HG03025 (cell line): ENCODE results near the gene ARHGEF28.

Experiments used
- ATAC-seq: cut with Tn5 transposase; IDR thresholded peaks from one replicate; pipeline ENCODE4 v1.9.1; 2021; ENCODE audit warnings: mild to moderate bottlenecking, moderate library complexity; ENCODE audit not compliant: unreplicated experiment, low FRiP score

ARHGEF28 gene

GRCh38 chr5:73770172-73771025, 144.4 kb downstream of the ARHGEF28 start:
- ATAC-seq: no peak

DNA sequence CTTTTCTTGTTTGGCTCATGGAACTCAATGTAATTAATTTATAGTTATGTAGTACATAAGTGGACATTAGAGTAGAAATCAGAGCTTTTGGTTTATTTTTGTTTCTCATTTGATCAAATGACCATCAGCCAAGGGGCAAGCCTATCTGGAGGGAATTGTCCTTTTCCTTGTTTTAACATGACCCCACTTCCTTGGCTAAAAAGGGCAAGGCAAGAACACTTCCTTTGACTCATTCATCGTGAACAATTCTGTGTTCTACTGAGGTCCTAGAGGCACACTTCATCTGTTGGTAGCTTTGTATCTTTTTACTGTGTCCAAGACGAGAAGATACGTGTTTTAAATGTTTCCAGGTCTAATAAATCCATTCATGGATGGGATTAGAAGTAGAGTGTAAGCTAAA, 148.9 kb downstream of the ARHGEF28 start:
- ATAC-seq: no peak

DNA sequence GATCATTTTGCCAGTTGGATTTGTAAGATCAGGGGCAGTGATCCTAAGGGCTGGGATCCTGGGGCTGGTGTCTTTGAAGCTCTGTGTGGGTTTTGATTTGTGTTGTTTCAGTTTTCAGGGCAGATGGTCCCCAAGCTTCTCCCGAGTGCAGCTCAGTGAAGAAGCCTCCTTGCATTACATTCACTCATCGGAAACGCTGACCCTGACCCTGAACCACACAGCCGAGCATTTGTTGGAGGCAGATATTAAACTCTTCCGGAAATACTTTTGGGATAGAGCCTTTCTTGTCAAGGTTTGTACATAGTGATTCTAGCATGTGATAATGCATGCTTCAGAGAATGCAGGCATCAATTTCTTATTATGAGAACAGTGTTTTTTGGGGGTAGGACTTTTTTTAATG, 150.4 kb downstream of the ARHGEF28 start:
- no peak for ATAC-seq

DNA sequence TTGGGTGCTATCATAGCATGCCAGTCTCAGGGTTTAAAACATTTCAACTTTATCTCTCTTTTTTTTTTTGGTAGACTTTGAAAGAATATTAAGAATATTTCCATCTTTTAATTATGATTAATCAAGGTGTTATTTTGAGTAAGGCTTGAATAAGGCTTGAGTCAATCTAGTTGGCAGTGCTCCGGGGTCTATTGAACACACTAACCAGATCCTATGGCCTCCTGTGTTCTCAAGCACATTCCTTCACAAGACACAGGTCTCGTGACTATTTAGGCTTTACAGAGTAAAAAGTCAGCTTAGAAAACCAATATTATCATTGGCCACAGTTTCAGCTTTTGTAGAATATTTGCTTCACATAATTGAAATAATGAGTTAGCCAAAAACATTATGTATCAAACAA, 151.2 kb downstream of the ARHGEF28 start:
- ATAC-seq: no peak

DNA sequence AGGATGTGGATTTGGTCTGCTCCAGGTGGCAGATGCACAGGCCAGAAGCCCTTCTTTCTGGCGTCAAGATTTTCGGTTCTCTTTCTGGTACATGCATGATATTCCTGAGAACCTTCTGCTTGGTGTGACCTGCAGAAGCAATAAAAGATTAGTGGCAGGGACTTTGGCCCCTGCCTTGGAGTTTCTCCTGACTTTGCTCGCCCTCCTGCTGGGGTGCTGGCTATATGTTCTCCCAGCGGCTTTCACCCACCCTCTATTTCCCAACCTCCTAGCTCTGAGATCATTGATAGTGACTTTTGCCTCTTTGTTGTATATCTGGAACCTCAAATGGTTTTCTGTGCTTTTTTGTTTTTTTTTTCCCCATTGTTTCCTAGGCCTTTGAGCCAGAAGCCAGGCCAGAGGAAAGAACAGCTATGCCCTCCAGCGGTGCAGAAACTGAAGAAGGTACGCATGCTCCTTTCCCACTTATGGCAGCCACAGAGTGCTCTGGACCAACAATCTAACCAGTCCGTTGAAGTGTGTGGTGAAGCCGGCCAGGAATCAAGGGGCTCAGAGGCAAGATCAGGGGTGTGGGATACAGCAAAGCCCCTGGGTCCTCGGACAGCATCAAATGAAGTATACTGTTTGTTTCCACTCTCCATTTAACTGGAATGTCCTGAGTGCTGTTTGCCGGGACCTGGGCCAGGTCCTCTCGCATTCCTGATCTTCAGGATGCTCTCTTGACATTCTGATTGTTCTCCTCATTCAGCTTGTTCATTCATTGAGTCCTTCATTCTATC, 154.5 kb downstream of the ARHGEF28 start:
- no peak for ATAC-seq

DNA sequence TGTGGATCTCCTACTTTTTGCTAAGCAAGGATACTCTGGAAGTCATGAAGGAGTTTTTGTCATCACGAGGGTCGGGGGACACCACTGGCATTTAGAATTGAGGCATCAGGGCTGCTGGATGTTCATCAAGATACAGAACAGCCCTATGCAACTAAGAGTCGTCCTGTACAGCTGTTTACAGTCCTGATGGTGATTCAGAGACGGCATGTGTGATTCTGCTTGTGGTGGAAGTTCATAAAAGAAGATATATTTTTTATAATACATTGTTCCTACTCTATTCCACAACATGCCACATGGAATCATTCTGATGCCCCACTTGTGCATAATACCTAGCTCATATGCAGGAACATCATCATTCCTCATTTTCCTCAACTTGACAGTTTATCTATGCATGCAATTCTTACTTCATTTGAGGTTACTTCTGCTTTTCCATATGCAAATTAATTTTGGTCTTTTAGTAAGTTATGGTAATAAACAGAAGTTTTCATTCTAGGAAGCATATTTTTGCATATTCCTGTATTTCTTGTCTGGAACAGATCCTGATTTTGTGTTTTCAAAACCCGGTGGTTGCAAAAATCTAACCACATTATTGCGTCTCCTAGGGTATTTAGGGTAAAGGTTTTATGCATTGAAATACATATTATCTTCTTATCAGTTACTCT, 155.2 kb downstream of the ARHGEF28 start:
- ATAC-seq: no peak

GRCh38 chr5:73783828-73784227, 157.8 kb downstream of the ARHGEF28 start:
- ATAC-seq: no peak

GRCh38 chr5:73786043-73786831, 160.2 kb downstream of the ARHGEF28 start:
- no peak for ATAC-seq

DNA sequence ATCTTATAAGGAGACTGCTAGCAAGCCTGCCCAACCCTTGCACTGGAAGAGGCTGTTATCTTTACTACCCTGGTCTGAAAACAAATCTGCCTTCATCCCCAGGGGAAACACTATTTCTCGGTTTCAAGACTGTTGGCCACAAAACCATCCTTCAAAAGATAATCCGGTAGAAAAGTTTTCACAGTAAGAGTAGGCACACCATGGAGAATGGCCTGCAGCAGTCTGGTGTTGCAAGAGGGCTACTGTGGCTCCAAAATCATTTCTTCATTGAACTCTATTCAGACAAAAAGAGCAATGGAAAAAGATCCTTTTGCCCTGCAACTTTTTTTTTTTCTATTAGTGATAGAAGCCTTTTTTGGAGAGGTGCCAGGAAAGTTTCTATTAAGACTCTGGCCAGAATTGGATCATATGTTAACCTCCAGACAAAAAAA, 163.9 kb downstream of the ARHGEF28 start:
- no peak for ATAC-seq

- ATAC-seq: no peak
These were observed 165.4 kb downstream of the ARHGEF28 start for GRCh38 chr5:73791389-73791788.

GRCh38 chr5:73792687-73793320, 166.8 kb downstream of the ARHGEF28 start:
- ATAC-seq: no peak

GRCh38 chr5:73793911-73794310, 167.9 kb downstream of the ARHGEF28 start:
- ATAC-seq: no peak

- no peak for ATAC-seq
These were observed 170.5 kb downstream of the ARHGEF28 start for GRCh38 chr5:73796164-73797131.

DNA sequence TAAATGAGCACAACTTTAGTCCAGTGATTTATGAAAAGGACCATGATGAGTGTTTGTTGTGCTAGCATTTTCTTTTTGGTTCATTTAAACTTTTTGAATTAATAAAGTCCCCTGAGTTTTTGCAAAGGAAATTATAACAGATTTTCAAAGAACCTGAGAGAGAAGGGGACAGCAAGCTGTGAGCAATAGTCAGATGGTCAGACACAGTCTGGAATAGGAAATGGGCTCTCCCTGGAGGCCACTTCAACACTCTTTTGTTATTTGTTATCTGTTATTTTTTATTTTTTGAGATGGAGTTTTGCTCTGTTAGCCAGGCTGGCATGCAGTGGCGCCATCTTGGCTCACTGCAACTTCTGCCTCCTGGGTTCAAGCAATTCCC, 171.1 kb downstream of the ARHGEF28 start:
- no peak for ATAC-seq

DNA sequence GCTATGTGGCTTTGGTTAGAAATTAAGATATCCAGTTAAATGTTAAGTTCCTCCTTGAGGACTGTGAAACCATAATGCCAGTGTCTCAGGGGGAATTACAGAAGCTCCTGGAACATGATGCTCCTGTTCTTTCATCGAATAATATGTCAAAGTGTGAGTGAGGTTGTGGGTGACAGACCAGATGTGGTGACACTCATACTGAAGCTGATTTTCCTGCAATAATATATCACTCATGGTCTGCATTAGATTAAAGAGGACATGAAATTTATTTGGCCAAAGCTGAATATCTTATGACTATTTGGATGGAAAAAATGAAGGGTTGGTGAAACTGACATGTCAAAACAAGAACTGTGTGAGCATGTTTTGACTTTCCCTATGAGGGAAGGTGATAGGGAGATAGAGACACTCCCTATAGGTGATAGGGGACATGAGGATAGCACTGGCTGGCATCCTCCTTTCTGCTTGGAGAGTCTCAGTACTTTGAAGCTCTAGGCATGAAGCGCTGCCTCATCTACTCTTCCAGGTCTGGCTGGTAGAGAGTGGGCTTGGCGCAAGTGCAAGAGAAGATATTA, 173.5 kb downstream of the ARHGEF28 start:
- no peak for ATAC-seq

- ATAC-seq: no peak
These were observed 175.7 kb downstream of the ARHGEF28 start for GRCh38 chr5:73801686-73802085.

GRCh38 chr5:73805449-73805848, 179.5 kb downstream of the ARHGEF28 start:
- ATAC-seq: no peak

DNA sequence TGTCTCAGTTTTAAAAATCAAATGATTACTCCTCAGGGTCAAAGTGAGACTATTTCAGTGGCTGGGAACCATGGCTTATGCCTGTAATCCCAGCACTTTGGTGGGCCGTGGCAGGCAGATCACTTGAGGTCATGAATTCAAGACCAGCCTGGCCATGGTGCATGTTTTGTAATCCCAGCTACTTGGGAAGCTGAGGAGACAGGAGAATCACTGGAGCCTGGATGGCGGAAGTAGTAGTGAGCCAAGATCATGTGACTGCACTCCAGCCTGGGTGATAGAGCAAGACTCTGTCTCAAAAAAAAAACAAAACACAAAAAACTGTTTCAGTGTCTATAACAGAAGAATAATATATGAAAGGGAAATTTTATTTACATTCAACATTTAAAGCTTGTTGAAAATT, 182.9 kb downstream of the ARHGEF28 start:
- ATAC-seq: no peak

GRCh38 chr5:73810429-73810828, 184.4 kb downstream of the ARHGEF28 start:
- ATAC-seq: no peak
